Inflammatory macrophage treated with lipopolysaccharide for 1 hour (primary cell): ENCODE measurements around the gene MOCS3.

ENCODE experiments used
- DNase-seq, 2 donors: peaks; one replicate each; pipeline ENCODE4 v3.0.0-alpha.2; 2020 to 2022

The MOCS3 gene

DNA sequence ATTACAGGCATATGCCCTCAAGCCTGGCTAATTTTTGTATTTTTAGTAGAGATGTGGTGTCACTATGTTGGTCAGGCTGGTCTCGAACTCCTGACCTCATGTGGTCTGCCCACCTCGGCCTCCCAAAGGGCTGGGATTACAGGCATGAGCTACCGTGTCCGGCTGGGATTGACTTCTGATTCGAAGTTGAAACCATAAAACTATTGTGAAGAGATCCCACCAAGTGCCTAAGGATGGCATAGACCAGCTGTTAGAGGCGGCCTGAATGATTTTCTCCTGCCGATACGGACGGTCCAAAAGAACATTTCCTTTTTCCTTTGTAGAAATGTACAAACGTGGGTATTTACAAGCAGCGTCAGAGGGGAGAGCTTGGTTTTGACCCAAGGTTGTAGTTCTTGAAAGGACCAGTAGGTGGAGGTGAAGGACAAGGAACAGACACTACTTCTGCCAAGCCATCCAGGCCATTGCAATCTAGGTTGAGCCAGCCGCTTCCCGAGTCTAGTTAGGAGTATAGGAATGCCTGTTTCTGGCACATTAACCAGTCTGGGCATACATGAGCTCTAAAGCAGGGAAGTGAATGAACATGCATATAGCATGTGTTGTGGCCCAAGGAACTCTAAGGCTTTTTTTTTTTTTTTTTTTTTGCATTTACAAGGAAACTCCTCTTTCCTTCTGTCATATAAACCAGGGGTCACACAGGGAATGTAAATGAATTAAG is 29.0 kb downstream of the MOCS3 start:
- DNase-seq, result peak; percentile 65 to 95

GRCh38 chr20:50991076-50991475 is 32.5 kb downstream of the MOCS3 start:
- no peak for DNase-seq

- DNase-seq, result no peak
Observed at GRCh38 chr20:50992336-50992732, 33.7 kb downstream of the MOCS3 start.

DNA sequence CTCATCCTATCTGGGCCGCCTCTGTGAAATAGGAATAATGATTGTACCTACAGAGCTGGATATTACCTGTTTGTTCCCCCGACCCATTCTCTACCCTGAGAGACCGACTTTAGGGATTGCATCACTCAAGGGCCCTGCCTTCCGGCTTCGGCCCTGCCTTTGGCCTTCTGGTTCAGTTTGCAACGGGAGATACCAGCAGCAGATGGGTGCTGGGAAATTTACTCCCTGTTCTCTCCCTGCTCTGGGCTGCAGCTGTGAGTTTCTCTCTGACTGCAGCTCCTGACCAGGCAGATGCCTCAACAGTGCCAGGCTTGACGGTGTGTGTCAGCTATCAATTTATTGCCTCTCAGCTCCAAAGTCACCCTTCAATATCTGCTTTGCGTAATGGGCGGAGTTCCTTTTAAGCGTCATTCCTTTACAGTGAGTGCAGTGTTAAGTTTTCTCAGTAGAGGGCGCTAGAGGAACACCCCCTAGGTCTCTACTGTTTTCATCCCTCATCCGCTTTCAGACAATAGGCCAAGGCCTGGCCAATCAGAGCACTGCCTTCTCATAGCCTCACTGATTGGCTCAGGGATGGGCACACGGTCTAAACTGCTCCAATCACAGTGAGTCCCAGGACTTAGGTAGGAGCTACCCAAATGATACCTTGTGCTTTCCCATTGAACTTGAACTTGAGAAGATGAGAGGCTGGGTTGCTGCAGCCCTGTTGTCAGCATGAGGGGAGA is 34.3 kb downstream of the MOCS3 start:
- DNase-seq, result peak; percentile 22 to 77

GRCh38 chr20:50993876-50994275 is 35.3 kb downstream of the MOCS3 start:
- DNase-seq, result no peak

GRCh38 chr20:50995506-50995905 is 36.9 kb downstream of the MOCS3 start:
- no peak for DNase-seq

GRCh38 chr20:50996901-50997865 is 38.6 kb downstream of the MOCS3 start:
- no peak for DNase-seq

- no peak for DNase-seq
Observed at GRCh38 chr20:50999355-50999754, 40.7 kb downstream of the MOCS3 start.

DNA sequence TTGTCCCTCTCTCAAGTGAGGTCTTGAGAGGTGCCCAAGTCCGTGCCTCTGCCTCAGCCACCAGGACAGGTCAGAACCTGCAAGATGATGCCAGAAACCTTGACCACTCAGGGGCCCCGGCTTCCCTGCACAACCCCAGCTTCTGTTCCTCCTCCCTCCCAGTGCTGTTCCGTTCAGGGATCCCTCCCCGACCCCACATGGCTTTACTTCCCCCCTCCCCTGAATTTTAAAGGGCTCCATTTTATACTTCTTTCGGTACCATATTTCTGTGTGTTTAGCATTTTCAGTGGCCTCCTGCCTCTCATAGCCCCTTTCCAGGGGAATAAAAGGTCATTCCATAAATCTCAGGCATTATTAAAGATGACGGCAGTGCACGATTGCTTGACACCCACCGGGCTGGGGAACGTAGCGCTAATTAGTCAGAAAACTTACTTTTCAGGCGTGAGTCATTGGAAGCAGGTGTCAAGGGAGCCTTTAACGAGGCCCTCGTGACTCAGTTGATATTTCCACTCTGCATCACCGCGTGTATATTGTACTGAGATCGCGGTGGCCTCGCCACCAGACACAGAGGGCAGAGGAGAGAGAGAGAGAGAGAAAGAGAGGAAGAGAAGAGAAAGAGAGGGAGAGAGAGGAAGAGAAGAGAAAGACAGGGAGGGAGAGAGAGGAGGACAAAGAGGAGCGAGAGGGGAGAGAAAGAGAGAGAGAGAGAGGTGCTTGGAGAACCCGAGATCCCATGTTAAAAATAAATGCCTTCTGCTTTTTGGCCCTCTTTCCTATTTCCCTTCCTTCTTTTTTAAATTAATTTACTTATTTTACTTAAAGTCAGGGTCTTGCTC is 43.0 kb downstream of the MOCS3 start:
- DNase-seq, result no peak

GRCh38 chr20:51002633-51003032 is 44.0 kb downstream of the MOCS3 start:
- DNase-seq, result no peak

DNA sequence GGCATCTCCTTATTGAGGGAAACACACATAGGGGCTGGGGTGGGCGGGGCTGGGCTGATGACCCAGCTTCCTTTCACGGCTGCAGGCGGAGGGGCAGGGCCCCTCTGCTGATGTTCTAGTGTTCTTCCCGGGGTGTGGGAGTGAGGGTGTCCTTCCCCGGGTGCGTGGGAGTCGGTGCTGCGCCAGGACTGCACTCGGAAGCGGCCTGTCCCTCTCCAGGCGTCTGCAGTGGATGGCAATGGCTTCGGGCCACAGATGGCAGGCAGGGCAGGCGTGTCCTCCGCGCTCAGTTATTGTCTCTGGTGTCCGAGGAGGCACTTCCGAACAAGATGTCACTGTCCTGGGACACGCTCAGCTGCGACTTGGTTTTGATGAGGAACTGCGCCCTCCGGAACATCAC is 45.1 kb downstream of the MOCS3 start:
- no peak for DNase-seq

- no peak for DNase-seq
Observed at GRCh38 chr20:51004305-51004727, 45.7 kb downstream of the MOCS3 start.

DNA sequence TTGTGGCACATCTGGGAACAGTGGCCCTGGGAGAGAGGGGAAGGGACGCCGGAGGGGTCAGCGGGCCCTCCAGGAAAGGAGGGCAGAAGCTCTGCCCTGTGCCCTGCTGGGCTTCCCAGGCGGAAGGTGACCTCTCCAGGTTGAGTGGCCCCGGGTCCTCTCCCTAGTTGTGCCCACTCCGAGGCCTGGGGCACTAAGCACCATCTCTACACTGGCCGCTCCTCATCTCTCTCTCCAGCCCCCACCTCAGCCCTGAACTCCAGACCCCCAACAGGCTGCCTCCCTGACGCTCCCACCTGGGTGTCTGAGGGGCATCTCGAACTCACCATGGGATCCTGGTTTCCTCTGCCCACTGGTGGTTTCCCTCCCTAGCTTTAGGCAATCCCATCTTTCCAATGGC is 46.2 kb downstream of the MOCS3 start:
- DNase-seq, result no peak

DNA sequence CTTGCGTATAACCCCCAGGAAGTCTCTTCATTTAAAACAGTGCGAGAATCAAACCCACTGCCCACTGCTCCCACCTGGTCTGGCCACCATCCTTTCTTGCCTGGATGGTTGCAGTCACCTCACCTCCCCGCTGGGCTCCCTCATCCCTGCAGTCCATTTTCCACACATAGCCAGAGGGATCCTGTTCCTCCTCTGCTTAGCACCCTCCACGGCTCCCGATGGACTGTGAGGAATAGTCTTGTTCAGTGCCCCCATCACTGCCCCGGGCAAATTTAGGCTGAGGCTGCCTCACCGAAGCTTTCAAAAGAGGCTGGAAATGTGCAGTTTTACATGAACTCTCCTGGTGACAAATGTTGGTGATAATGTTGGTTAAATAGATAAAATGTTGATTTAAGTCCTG is 46.6 kb downstream of the MOCS3 start:
- no peak for DNase-seq

GRCh38 chr20:51008718-51009117 is 50.1 kb downstream of the MOCS3 start:
- no peak for DNase-seq

DNA sequence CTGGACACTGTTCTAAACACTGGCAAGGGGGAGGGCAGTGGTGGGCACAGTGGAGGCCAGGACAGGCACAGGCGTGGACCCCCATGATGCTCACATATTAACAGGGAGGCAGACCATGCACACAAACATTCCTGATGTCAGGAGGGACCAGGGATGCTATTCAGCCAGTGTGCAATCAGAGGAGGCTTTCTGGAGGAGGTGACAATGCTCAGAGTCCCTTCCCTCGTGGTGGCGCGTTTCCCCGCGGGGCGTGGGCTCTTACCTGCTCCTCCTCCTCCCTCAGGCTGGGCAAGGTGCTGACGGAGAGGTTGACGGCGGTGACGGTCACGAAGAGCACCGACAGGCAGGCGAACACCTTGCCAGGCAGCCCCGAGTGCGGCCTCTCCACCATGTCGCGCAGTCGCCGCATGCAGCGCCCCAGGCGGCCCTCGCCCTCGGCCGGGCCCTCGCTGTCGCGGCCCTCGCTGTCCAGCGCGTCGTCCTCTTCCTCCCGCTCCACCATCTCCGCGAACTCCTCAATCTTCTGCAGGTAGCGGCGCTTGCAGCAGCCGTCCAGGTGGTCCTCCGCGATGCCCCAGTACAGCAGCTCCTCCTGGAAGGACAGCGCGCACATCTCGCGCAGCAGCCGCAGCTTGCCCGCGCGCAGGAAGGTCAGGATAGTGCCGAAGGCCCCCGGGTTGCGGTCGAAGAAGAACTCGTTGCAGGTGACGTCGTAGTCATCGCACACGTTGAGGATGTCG is 50.9 kb downstream of the MOCS3 start:
- DNase-seq, result no peak

DNA sequence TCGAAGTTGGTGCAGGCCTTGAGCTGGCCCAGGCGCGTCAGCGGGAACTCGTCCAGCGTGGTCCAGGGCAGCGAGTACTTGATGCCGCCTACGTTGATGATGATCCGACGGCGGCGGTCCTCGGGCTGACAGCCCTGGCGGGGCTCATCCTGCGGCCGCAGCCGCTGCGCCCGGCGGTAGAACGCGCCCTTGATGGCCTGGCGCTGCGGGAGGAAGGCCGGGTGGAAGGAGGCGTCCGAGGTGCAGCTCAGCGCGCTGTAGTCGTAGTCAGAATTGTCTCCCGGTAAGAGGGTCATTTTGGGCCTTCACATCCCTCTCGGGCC is 51.4 kb downstream of the MOCS3 start:
- DNase-seq, result no peak

- no peak for DNase-seq
Observed at GRCh38 chr20:51010932-51011331, 52.3 kb downstream of the MOCS3 start.

GRCh38 chr20:51011479-51011878 is 52.9 kb downstream of the MOCS3 start:
- DNase-seq, result no peak

GRCh38 chr20:51012357-51012756 is 53.7 kb downstream of the MOCS3 start:
- DNase-seq, result no peak
